ENCODE data around the gene TOB1. TPM values are rescaled to one million over a fixed set of nuclear protein-coding genes. Genes with fewer than 3 reads are reported as not detected.

Gene TOB1
- total RNA-seq, 1 donor from 2014 or later: 78.7 TPM

DNA sequence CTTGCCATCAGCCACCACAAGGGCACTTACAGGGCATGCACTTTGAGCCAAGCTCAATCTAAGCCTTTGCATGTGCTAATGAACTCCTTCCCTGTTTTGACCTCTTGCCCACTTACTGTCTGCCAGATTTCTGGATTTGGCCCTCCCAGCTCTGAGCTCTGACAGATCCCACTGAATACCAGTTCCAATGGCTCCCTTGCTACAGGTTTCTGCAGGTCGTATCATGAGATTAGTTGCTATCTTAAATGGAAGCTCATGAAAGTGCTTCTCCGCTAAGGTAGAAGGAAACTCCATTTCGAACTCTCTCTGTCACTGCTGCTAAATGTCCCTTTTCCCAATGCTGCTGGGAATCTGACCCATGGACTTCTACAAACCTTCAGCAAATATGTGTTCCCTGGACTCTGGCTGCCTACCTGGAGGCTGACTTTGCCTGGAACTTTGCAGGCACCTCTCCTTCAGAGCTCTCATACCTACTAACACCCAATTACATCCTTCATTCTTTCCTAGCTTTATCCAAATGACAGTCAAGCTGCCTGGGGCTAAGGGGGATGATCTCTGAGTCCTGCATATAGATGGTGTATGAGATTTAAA is 23.5 kb upstream of the TOB1 start:
- TF ChIP-seq, protein P1, sequence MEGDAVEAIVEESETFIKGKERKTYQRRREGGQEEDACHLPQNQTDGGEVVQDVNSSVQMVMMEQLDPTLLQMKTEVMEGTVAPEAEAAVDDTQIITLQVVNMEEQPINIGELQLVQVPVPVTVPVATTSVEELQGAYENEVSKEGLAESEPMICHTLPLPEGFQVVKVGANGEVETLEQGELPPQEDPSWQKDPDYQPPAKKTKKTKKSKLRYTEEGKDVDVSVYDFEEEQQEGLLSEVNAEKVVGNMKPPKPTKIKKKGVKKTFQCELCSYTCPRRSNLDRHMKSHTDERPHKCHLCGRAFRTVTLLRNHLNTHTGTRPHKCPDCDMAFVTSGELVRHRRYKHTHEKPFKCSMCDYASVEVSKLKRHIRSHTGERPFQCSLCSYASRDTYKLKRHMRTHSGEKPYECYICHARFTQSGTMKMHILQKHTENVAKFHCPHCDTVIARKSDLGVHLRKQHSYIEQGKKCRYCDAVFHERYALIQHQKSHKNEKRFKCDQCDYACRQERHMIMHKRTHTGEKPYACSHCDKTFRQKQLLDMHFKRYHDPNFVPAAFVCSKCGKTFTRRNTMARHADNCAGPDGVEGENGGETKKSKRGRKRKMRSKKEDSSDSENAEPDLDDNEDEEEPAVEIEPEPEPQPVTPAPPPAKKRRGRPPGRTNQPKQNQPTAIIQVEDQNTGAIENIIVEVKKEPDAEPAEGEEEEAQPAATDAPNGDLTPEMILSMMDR (IDR thresholded peaks at IDR 0.05; ENCODE audit: partially characterized antibody, unreplicated experiment): no peak
- H3K27ac Mint-ChIP-seq (ENCODE audit: unreplicated experiment): no peak overlapping the region
- H3K4me3 Mint-ChIP-seq (ENCODE audit: unreplicated experiment): no peak overlapping the region

DNA sequence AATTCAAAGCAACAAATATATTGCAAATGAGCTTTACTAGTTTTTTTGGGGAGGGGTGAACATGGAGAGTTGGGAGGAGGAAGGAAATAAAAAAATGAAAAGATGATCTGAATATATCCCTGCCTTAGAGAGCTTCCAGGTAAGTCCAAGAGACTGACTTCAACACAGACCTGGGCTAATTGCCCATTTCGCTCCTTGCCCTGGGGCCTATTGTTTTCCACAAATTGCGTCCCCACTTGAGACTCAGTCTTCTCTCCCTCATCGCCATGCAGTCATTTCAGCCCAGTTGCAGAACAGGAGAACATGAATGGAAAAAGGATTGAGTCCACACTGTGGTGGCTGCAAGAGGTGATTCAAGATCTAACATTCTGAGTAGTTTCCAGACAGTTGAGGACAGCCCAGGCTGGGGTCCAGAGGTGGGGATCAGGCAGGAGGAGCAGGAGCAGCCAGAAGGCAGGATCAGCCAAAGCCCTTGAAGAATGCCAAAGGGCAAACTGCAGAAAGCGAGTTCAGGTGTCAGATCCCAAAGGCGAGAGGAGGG is 21.6 kb upstream of the TOB1 start:
- TF ChIP-seq, protein P1 (IDR thresholded peaks at IDR 0.05; ENCODE audit: partially characterized antibody, unreplicated experiment): no peak
- H3K36me3 Mint-ChIP-seq (ENCODE audit: unreplicated experiment): no peaks in the 10 kb centered on the region
- no peak overlapping the region for H3K4me3 Mint-ChIP-seq (ENCODE audit: unreplicated experiment)
- H3K27ac Mint-ChIP-seq (ENCODE audit: unreplicated experiment): no peak overlapping the region
- no peaks in the 10 kb centered on the region for H3K9me3 Mint-ChIP-seq (ENCODE audit: unreplicated experiment)
- DNase-seq: no peak
- peaks cover 4% of the 10 kb centered on the region for H3K4me1 Mint-ChIP-seq (ENCODE audit: low read depth, unreplicated experiment)
- H3K27me3 Mint-ChIP-seq (ENCODE audit: unreplicated experiment): peaks cover 3% of the 10 kb centered on the region

More for the DNA sequence above, 23.5 kb upstream of the TOB1 start:
- Mint-ChIP-seq H3K4me1 (ENCODE audit: low read depth, unreplicated experiment) (peaks cover 7% of the 10 kb centered on the region), H3K9me3 (ENCODE audit: unreplicated experiment) (peaks cover 1% of the 10 kb centered on the region), H3K36me3 (ENCODE audit: unreplicated experiment) (no peaks in the 10 kb centered on the region), H3K27me3 (ENCODE audit: unreplicated experiment) (peaks cover 3% of the 10 kb centered on the region)
- no peak for DNase-seq

DNA sequence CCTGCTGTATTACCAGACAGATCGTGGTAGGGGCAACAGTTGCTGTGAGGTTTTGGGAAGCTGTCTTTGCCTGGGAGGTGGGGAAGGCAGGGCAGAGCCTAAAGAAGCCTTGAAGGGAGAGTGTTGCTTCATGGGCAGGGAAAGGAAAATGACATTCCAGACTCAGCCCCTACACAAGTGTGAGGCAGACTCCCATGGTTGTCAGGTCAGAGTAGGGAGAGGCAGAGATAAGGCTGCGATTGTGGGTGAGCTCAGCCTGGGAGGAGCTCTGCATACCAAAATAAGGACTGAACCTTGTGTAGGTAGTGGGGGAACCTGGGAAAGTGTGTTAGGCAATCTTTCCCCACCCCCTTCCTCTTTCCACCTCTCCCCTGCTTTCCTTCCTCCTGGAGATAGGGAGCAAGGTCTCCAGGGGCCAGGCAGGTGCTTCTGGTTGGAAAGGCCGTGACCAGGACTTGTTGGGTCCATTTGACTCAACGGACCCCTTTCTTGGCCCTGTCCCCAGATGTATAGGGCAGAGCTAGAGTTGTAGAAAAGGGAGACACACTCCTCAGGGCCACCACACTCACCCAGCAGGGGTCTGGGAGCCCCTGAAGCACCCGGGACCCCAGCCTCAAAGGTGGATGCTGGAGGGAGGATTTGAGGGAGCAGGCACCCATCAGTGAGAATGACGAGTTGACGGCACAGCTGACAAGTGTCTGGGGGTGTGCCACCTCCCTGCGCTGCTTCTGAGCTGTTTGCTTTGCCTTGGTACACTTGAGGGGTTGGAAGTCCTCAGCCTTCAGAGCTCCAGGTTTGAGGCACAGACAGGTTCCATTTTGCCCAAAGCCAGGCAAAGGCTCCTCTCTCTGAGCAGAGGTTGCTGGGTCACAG is 18.5 kb upstream of the TOB1 start:
- DNase-seq: no peak
- no peaks in the 10 kb centered on the region for H3K36me3 Mint-ChIP-seq (ENCODE audit: unreplicated experiment)
- H3K4me3 Mint-ChIP-seq (ENCODE audit: unreplicated experiment): no peak overlapping the region
- H3K4me1 Mint-ChIP-seq (ENCODE audit: low read depth, unreplicated experiment): peaks cover 4% of the 10 kb centered on the region
- no peak overlapping the region for H3K27ac Mint-ChIP-seq (ENCODE audit: unreplicated experiment)
- H3K9me3 Mint-ChIP-seq (ENCODE audit: unreplicated experiment): no peaks in the 10 kb centered on the region
- TF ChIP-seq, protein P1 (IDR thresholded peaks at IDR 0.05; ENCODE audit: partially characterized antibody, unreplicated experiment): no peak
- H3K27me3 Mint-ChIP-seq (ENCODE audit: unreplicated experiment): peaks cover 3% of the 10 kb centered on the region

DNA sequence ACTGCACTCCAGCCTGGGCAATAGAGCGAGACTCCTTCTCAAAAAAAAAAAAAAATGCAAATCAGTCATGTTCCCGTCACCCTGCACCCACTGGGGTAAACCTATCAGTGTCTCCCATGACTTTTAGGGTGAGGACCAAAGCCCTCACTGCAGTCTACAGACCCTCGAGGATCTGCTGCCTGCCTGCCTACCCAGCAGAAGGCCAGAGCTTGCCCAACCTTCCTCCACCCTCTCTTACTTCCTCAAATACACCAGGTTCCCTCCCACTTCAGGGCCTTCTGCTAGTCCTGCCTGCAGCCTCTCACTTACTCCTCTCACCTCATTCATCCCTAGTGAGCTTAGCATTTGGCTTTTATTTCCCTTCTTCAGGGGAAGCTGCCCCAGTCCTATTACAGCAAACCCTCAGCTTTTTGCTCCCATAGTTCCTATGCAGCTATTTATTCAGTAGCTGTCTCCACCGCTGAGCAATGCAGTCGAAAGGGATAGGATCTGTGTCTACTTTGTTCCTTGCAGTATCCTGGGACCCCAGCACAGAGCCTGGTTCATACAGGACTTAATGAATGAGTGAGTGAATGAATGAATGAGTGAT is 17.8 kb upstream of the TOB1 start:
- TF ChIP-seq, protein P1 (IDR thresholded peaks at IDR 0.05; ENCODE audit: partially characterized antibody, unreplicated experiment): no peak

More for the DNA sequence above, 17.8 kb upstream of the TOB1 start:
- Mint-ChIP-seq H3K27me3 (ENCODE audit: unreplicated experiment) (peaks cover 3% of the 10 kb centered on the region), H3K4me1 (ENCODE audit: low read depth, unreplicated experiment) (peaks cover 4% of the 10 kb centered on the region), H3K4me3 (ENCODE audit: unreplicated experiment) (no peak overlapping the region), H3K9me3 (ENCODE audit: unreplicated experiment) (no peaks in the 10 kb centered on the region), H3K36me3 (ENCODE audit: unreplicated experiment) (no peaks in the 10 kb centered on the region), H3K27ac (ENCODE audit: unreplicated experiment) (no peak overlapping the region)
- no peak for DNase-seq

Data from glutamatergic neuron (in vitro differentiated cells).